ENCODE measurements around the gene PFDN2. TPM values are rescaled to one million over a fixed set of nuclear protein-coding genes. Genes with fewer than 3 reads are reported as not detected.

PFDN2 gene
- total RNA-seq, 1 experiment from 2014 or later = 129 TPM

DNA sequence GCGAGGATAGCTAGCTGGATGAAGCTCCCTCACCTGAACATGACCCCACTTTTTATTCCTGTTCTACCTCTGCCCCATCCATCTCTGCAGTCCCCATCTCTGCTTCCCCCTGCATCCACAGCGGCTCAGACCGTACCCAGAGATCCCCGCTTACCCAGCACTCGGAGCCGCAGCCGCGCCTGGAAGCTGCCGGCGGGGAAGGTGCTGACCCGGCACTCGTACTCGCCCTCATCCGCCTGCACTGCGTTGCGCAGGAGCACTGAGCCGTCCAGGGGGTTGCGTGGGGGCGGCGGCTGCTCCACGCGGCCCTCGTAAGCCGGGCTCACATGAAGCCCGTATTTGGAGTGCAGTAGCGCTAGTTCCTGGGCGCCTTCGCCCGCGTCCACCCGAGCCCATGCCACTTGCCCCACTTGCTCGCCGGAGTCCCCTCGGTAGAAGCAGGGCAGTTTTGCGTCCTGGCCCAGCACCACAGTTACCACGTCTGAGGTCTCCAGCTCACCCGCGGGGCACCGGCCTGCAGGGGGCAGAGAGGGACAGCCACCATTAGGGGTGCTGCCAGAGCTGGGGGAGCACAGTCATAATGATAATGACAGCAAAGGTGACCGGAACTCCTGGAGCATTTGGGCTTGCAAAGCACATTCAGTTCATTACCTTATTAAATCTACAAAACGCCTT is 38.3 kb downstream of the PFDN2 start:
- no peak overlapping the region for H3K4me3 Mint-ChIP-seq (ENCODE audit: low read depth, unreplicated experiment)
- CTCF ChIA-PET = interaction anchor here (2.1 kb wide), 1 partner anchor 10 kb away, joined by 4 read pairs; the partner anchor contains the start of gene NECTIN4
- no peaks in the 10 kb centered on the region for H3K9me3 Mint-ChIP-seq (ENCODE audit: low read depth, unreplicated experiment)
- peaks cover 49% of the 10 kb centered on the region for H3K4me1 Mint-ChIP-seq (ENCODE audit: low read depth, unreplicated experiment)
- H3K36me3 Mint-ChIP-seq (ENCODE audit: insufficient read depth, unreplicated experiment) = peaks cover 65% of the 10 kb centered on the region
- TF ChIP-seq, protein P1, sequence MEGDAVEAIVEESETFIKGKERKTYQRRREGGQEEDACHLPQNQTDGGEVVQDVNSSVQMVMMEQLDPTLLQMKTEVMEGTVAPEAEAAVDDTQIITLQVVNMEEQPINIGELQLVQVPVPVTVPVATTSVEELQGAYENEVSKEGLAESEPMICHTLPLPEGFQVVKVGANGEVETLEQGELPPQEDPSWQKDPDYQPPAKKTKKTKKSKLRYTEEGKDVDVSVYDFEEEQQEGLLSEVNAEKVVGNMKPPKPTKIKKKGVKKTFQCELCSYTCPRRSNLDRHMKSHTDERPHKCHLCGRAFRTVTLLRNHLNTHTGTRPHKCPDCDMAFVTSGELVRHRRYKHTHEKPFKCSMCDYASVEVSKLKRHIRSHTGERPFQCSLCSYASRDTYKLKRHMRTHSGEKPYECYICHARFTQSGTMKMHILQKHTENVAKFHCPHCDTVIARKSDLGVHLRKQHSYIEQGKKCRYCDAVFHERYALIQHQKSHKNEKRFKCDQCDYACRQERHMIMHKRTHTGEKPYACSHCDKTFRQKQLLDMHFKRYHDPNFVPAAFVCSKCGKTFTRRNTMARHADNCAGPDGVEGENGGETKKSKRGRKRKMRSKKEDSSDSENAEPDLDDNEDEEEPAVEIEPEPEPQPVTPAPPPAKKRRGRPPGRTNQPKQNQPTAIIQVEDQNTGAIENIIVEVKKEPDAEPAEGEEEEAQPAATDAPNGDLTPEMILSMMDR (IDR thresholded peaks at IDR 0.05; ENCODE audit: unreplicated experiment) = no peak
- no peak overlapping the region for H3K27ac Mint-ChIP-seq (ENCODE audit: unreplicated experiment)
- H3K27me3 Mint-ChIP-seq (ENCODE audit: unreplicated experiment) = no peaks in the 10 kb centered on the region
- intact Hi-C loops (cut with micrococcal nuclease; ENCODE audit: unreplicated experiment) = loop anchor here (5.0 kb wide), 1 partner anchor 32 kb away; the partner anchor contains the start of gene USF1
- DNase-seq = no peak
- BruUV-seq (replicated peaks) = no TSS peak

DNA sequence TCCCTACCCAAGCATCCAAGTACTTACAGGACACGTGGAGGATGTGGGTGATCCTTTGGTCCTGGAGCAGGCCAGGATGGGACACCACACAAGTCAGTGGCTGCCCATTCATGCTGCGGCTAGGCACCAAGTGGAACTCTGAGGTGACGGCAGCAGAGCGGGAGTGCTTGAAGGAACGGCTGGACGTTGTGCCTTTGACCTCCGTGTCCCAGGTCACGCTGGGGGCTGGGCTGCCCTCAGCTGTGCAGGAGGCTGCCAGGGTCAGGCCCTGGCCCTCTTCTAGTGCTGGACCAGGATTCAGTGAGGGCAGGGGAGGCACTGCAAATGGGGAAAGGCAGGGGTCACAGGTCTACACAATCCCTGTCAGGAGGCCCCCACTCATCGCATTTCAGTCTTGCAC is 40.4 kb downstream of the PFDN2 start:
- no peaks in the 10 kb centered on the region for H3K27me3 Mint-ChIP-seq (ENCODE audit: unreplicated experiment)
- TF ChIP-seq, protein P1 (IDR thresholded peaks at IDR 0.05; ENCODE audit: unreplicated experiment) = no peak
- CTCF ChIA-PET = no interaction called here
- peaks cover 28% of the 10 kb centered on the region for H3K4me1 Mint-ChIP-seq (ENCODE audit: low read depth, unreplicated experiment)
- H3K4me3 Mint-ChIP-seq (ENCODE audit: low read depth, unreplicated experiment) = no peak overlapping the region
- no peak overlapping the region for H3K27ac Mint-ChIP-seq (ENCODE audit: unreplicated experiment)
- no peak for DNase-seq
- H3K9me3 Mint-ChIP-seq (ENCODE audit: low read depth, unreplicated experiment) = no peaks in the 10 kb centered on the region
- BruUV-seq (replicated peaks) = no TSS peak
- intact Hi-C loops (cut with micrococcal nuclease; ENCODE audit: unreplicated experiment) = no loop called here
- H3K36me3 Mint-ChIP-seq (ENCODE audit: insufficient read depth, unreplicated experiment) = peaks cover 59% of the 10 kb centered on the region

- H3K27me3 Mint-ChIP-seq (ENCODE audit: unreplicated experiment) = no peaks in the 10 kb centered on the region
- intact Hi-C loops (cut with micrococcal nuclease; ENCODE audit: unreplicated experiment) = no loop called here
- BruUV-seq (replicated peaks) = no TSS peak
- H3K4me3 Mint-ChIP-seq (ENCODE audit: low read depth, unreplicated experiment) = no peak overlapping the region
- DNase-seq = no peak
- H3K9me3 Mint-ChIP-seq (ENCODE audit: low read depth, unreplicated experiment) = no peaks in the 10 kb centered on the region
- H3K27ac Mint-ChIP-seq (ENCODE audit: unreplicated experiment) = no peak overlapping the region
- CTCF ChIA-PET = interaction anchor here (0.5 kb wide), 1 partner anchor 21 kb away, joined by 6 read pairs; no protein-coding TSS in a partner anchor
- peaks cover 59% of the 10 kb centered on the region for H3K36me3 Mint-ChIP-seq (ENCODE audit: insufficient read depth, unreplicated experiment)
- H3K4me1 Mint-ChIP-seq (ENCODE audit: low read depth, unreplicated experiment) = peaks cover 17% of the 10 kb centered on the region
- TF ChIP-seq, protein P1 (IDR thresholded peaks at IDR 0.05; ENCODE audit: unreplicated experiment) = no peak
Observed at GRCh38 chr1:161076410-161076809, 41.4 kb downstream of the PFDN2 start.

DNA sequence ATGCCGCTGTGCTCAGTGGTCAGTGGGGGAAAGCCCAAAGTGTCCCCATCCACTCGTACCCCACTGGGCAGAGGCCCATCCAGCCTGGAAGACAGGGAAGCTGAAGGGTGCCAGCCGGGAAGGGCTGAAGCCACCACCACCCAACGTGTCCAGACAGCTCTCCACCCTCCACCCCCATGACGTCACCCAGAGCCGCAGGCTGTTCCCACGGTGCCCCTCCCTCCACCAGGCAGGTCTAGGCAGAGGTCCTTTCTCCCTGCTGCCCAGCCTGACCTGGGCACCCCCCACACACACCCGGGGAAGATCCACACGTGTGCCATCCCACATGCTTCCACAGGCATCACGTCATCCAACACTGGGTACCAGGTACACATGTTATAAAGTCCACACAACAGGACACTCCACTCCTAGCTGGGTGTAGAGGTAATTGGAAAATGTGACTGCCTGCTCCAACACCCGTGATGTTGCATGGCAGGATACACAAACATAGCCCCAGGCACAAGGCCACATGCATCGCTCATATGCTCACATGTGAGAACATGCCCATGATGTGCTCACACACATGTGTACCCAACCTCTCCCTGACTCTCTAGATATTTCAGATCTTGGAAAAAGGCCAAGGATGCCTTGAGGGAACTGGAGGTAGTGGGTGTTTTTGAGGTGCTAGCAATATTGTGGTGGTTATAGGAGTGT is 43.0 kb downstream of the PFDN2 start:
- H3K4me3 Mint-ChIP-seq (ENCODE audit: low read depth, unreplicated experiment) = no peak overlapping the region

More for the DNA sequence above, 43.0 kb downstream of the PFDN2 start:
- no peaks in the 10 kb centered on the region for H3K9me3 Mint-ChIP-seq (ENCODE audit: low read depth, unreplicated experiment)
- peaks cover 54% of the 10 kb centered on the region for H3K36me3 Mint-ChIP-seq (ENCODE audit: insufficient read depth, unreplicated experiment)
- CTCF ChIA-PET = interaction anchor here (5.0 kb wide), 1 partner anchor 23 kb away, joined by 56 read pairs; the partner anchor contains the start of gene KLHDC9
- H3K27ac Mint-ChIP-seq (ENCODE audit: unreplicated experiment) = no peak overlapping the region
- DNase-seq = no peak
- intact Hi-C loops (cut with micrococcal nuclease; ENCODE audit: unreplicated experiment) = no loop called here
- H3K27me3 Mint-ChIP-seq (ENCODE audit: unreplicated experiment) = no peaks in the 10 kb centered on the region
- no TSS peak for BruUV-seq (replicated peaks)
- TF ChIP-seq, protein P1 (IDR thresholded peaks at IDR 0.05; ENCODE audit: unreplicated experiment) = no peak
- peaks cover 2% of the 10 kb centered on the region for H3K4me1 Mint-ChIP-seq (ENCODE audit: low read depth, unreplicated experiment)

All from Calu3 (cell line).